Measurements from ENCODE around the gene PAPLN.

PAPLN gene

GRCh38 chr14:73261520-73262426 lies 24.5 kb downstream of the PAPLN start:
- TF ChIP-seq, protein P1, sequence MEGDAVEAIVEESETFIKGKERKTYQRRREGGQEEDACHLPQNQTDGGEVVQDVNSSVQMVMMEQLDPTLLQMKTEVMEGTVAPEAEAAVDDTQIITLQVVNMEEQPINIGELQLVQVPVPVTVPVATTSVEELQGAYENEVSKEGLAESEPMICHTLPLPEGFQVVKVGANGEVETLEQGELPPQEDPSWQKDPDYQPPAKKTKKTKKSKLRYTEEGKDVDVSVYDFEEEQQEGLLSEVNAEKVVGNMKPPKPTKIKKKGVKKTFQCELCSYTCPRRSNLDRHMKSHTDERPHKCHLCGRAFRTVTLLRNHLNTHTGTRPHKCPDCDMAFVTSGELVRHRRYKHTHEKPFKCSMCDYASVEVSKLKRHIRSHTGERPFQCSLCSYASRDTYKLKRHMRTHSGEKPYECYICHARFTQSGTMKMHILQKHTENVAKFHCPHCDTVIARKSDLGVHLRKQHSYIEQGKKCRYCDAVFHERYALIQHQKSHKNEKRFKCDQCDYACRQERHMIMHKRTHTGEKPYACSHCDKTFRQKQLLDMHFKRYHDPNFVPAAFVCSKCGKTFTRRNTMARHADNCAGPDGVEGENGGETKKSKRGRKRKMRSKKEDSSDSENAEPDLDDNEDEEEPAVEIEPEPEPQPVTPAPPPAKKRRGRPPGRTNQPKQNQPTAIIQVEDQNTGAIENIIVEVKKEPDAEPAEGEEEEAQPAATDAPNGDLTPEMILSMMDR (conservative IDR thresholded peaks at IDR 0.05; ENCODE audit: low read length) = no peak
- DNase-seq (ENCODE audit: low read depth) = no peak
- no peak overlapping the region for H3K4me3 ChIP-seq (ENCODE audit: low read length)

DNA sequence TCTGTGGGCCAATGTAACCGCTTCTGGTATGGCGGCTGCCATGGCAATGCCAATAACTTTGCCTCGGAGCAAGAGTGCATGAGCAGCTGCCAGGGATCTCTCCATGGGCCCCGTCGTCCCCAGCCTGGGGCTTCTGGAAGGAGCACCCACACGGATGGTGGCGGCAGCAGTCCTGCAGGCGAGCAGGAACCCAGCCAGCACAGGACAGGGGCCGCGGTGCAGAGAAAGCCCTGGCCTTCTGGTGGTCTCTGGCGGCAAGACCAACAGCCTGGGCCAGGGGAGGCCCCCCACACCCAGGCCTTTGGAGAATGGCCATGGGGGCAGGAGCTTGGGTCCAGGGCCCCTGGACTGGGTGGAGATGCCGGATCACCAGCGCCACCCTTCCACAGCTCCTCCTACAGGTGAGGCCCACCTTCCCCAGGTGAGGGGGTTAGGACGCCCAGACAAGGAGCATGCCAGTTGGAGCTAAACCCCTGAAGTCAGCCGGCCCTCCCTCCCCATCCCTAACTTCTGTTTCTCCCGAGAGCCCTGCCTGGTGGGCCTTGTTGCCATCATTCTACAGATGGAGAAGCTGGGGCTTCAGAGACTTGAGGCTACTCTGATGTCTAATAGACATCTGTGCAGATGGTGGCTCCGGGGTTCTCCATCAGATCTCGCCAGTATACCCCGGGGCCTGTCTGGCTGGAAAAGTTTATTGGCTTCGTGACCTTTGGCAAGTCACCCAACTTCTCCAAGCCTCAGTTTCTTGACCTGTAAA lies 25.3 kb downstream of the PAPLN start:
- H3K4me3 ChIP-seq (ENCODE audit: low read length) = no peak overlapping the region
- TF ChIP-seq, protein P1 (conservative IDR thresholded peaks at IDR 0.05; ENCODE audit: low read length) = no peak
- DNase-seq (ENCODE audit: low read depth) = no peak

DNA sequence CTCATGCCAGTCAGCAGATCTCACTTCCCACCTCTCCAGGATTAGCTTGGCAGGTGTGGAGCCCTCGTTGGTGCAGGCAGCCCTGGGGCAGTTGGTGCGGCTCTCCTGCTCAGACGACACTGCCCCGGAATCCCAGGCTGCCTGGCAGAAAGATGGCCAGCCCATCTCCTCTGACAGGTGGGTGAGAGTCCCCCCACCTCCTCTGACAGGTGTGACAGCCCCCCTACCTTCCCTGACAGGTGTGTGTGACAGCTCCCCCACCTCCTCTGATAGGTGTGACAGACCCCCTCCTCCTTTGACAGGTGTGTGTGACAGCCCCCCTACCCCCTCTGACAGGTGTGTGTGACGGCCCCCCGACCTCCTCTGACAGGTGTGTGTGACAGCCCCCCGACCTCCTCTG lies 26.3 kb downstream of the PAPLN start:
- no peak for DNase-seq (ENCODE audit: low read depth)
- TF ChIP-seq, protein P1 (conservative IDR thresholded peaks at IDR 0.05; ENCODE audit: low read length) = no peak
- no peak overlapping the region for H3K4me3 ChIP-seq (ENCODE audit: low read length)

GRCh38 chr14:73264080-73264884 lies 27.0 kb downstream of the PAPLN start:
- TF ChIP-seq, protein P1 (conservative IDR thresholded peaks at IDR 0.05; ENCODE audit: low read length) = no peak
- H3K4me3 ChIP-seq (ENCODE audit: low read length) = no peak overlapping the region
- DNase-seq (ENCODE audit: low read depth) = no peak

GRCh38 chr14:73264885-73265720 lies 27.8 kb downstream of the PAPLN start:
- TF ChIP-seq, protein P1 (conservative IDR thresholded peaks at IDR 0.05; ENCODE audit: low read length) = no peak
- no peak overlapping the region for H3K4me3 ChIP-seq (ENCODE audit: low read length)
- DNase-seq (ENCODE audit: low read depth) = no peak

- DNase-seq (ENCODE audit: low read depth) = no peak
- no peak overlapping the region for H3K4me3 ChIP-seq (ENCODE audit: low read length)
- TF ChIP-seq, protein P1 (conservative IDR thresholded peaks at IDR 0.05; ENCODE audit: low read length) = no peak
Measured at GRCh38 chr14:73265721-73266046, 28.4 kb downstream of the PAPLN start.
